NCI-H1694 treated with DMSO at 0.1 percent for 48 hours (cell line): Measurements from ENCODE around the gene HMGCS2.
A peak's percentile ranks its signal among the peaks of the same experiment; 100 is the strongest.

Source experiments
- DNase-seq: peaks from one replicate; lab custom pipeline; 2025; lab: John Stamatoyannopoulos, UW

Gene HMGCS2

DNA sequence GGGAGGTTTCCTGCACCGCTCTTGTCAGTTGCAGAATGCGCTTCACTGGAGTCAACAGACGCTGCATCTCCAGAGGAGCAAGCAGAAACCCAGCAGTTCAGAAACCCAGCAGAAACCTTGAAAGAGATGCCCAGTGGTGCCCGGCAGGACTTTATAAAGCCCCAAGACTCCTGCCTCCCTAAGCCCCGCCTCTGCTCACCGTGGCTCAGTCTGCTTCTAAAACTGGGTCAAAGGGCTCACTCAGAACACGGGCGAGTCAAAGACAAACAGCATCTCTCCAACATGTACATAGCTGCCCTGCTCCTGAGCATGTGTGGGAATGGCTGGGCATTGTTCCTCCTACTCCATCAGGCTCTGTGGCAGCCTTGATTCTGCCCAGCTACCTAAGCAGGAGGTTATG lies at the start of gene HMGCS2:
Gene HMGCS2 (minus strand): TSS at position 128 of the 400 bp plus-strand sequence. CDS start 61 bp downstream, at position 67.
- no peak for DNase-seq

GRCh38 chr1:119818181-119818580 lies 49.5 kb upstream of the HMGCS2 start:
- DNase-seq, result no peak

DNA sequence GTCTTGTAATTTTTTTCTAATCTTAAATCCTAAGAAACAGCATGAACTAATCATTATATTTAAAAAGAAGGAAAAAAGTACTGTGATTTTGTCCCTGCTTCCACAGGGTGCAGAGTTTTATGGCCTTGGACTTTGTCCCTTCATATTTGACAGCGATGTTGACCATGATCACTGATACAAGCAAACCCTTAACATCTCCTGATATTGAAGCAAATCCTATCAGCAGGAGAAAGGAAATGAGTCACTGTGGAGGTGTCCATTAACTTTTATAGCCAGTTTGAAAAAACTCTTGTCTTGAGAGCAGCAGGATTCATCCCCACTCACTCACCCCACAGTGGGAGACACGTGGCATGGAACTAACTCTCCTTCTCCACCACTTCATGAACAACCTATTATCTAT lies 47.7 kb upstream of the HMGCS2 start:
- no peak for DNase-seq

GRCh38 chr1:119815928-119816327 lies 47.2 kb upstream of the HMGCS2 start:
- DNase-seq, result no peak

- no peak for DNase-seq
Observed at GRCh38 chr1:119815361-119815760, 46.7 kb upstream of the HMGCS2 start.

DNA sequence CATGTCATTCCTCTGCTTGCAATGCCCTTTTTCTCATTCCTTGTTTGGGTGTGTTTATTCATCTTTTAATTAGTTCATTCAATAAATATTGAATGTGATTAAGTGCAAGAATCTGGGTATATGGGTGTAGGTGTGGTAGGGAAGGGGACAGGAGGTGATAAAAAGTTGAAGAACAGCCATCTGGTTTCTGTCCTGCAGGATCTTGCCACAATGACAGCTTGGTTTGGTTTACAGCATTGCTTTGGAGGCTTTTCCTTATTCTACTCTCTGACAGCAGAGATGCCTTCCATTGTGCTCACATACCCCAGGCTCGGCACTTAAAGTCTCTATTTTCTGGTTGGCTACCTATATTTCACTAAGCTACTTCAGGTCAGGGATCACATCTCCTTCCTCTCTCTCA lies 45.6 kb upstream of the HMGCS2 start:
- DNase-seq, result no peak

GRCh38 chr1:119811985-119812557 lies 43.4 kb upstream of the HMGCS2 start:
- no peak for DNase-seq

DNA sequence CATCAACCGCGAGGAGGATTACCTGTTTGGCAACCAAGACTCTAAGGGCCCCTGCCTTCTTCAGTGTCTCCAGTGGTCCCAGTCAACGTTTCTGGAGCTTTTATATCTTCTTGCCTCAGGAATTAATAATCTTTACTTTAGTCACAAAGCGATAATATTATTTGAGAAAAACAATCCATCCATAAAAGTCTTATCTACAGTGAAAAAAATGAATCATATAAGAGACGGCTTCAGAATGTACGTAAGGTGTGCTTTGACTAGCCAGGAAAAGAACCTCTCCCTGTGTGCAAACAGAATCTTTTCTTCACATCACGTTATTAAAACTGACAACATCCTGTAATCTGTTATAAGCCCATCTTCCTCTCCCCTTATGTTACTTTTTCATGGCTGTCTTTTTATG lies 42.7 kb upstream of the HMGCS2 start, which contains the start of gene REG4:
Gene REG4 (minus strand): TSS at position 74 of the 400 bp plus-strand sequence. CDS start 2,691 bp downstream, outside the sequence.
- DNase-seq, result no peak

- DNase-seq, result peak; percentile 62
Observed at GRCh38 chr1:119808972-119809550, 40.4 kb upstream of the HMGCS2 start.

- DNase-seq, result no peak
Observed at GRCh38 chr1:119808491-119808890, 39.8 kb upstream of the HMGCS2 start.

DNA sequence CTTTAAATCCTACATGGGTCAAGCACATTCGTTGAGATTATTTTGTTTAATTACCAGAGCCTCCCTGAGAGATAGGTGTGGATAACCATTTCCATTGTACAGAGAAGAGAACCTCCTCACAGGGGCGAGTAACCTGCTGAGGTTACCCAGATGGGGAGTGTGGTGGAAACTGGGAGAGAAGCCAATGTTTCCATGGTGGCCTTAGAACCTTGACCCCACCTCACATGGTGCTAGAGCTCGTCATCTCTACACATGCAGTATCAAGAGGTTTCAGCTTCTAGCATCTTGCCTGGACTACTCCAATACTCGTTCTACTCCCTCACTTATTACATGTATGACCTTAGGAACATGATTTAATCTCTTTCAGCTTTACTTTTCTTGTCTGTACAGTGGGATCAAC lies 37.8 kb upstream of the HMGCS2 start:
- DNase-seq, result no peak

- DNase-seq, result no peak
Observed at GRCh38 chr1:119805746-119806145, 37.0 kb upstream of the HMGCS2 start.

- DNase-seq, result no peak
Observed at GRCh38 chr1:119805247-119805646, 36.5 kb upstream of the HMGCS2 start.

DNA sequence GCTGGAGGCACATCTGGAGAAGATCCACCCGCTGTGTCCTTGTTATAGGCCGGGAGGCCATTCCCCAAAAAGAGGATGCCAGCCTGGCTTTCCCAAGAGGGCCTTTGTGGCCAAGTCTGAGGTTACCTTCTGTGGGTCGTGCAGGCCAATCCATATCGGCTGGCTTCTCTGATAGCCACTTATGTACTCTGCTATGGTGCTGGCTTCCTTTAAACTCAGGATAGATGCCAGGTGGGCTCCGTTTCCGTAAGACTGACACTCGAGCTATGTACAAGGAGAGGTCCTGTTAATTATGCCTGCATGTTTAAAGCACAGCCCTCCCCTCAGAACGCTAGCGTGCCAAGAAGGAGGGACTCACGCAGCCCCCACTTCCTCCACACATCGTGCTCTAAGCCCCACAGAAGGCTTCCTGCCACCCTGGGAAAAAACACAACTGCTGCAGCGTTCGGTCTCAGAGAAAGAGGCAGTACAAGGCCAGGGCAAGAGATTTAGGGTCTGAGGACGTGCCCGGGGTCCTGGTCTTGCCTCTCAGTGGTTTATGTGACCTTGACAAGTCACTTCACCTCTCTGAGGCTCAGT lies 31.0 kb upstream of the HMGCS2 start:
- DNase-seq, result no peak

DNA sequence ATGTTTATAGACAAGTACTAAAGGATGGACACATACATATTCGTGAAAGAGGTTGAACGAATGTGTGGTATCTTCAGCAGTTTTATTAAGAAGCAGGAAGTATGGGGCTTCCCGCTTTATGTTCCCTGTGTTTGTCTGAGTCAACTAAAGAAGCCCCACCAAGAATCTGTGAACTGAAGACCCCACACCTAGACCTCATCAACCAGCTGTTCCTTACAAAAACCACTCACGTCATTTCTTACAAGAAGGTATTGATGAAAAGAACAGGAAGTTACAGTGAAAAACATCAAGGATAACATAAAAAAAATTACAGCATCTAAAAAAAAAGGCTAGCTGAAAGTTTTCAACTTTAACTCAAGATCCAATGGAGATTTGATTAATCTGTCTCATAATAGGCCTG lies 30.3 kb upstream of the HMGCS2 start:
- DNase-seq, result no peak

DNA sequence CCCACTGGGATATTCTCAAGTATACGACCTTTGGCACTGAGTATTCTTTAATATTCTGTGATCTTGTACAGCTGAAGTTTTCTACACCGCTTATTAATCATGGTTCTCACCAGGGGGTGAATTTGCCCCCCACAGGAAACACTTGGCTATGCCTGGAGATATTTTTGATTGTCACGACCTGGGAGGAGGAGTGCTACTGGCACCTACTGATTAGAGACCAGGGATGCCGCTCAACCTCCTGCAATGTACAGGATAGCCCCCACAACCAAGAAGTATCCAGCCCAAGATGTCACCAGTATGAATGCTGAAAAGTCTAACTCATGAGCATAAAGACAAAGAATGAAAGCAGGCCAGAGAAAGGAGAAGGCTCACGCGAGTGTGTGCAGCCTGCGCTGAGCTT lies 28.9 kb upstream of the HMGCS2 start:
- DNase-seq, result no peak

GRCh38 chr1:119797162-119797561 lies 28.5 kb upstream of the HMGCS2 start:
- DNase-seq, result no peak

- DNase-seq, result no peak
Observed at GRCh38 chr1:119795261-119796200, 26.8 kb upstream of the HMGCS2 start.

- no peak for DNase-seq
Observed at GRCh38 chr1:119794876-119795240, 26.2 kb upstream of the HMGCS2 start.

DNA sequence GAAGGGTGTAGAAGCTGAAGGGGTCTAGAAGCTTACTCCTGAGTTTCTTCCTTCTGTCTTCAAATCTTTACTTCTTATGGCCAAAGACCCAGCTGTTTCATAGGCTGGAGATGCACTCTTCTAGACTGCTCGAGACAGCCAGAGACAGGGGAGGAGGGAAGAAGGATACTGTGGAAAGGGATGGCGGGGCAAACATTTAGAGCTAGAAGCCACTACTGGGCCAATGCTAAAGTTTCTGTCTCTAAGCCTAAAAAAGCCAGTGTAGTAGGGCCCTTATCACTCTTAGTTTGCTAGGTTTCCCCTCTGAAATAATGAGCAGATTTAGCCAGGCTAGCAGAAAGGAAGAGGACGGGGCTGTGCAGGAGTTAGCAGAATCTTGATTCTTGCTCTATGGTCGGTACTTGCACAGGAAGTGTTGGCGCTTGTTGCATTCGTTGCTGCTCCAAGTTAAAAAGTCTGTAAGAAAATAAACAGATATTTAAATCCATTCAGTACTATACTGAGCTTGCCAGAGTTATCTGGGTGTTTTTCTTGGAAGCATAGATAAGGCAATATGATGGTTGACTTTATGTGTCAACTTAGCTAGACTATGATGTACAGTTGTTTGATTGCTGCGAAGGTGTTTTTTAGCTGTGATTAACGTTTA lies 25.6 kb upstream of the HMGCS2 start:
- DNase-seq, result no peak

- no peak for DNase-seq
Observed at GRCh38 chr1:119791377-119791776, 22.7 kb upstream of the HMGCS2 start.
